ENCODE results near the gene ELF1. TPM values are rescaled to one million over a fixed set of nuclear protein-coding genes. Genes with fewer than 3 reads are reported as not detected.
A peak's percentile ranks its signal among the peaks of the same experiment; 100 is the strongest.
"Not testable (repeated sequence)": the region's sequence is repeated elsewhere in the genome, so short reads cannot be mapped to it uniquely, and the experiment has no call there.

ELF1 gene
- polyA plus RNA-seq, 4 donors: 48.2 to 58.5 (median 53.3) TPM

DNA sequence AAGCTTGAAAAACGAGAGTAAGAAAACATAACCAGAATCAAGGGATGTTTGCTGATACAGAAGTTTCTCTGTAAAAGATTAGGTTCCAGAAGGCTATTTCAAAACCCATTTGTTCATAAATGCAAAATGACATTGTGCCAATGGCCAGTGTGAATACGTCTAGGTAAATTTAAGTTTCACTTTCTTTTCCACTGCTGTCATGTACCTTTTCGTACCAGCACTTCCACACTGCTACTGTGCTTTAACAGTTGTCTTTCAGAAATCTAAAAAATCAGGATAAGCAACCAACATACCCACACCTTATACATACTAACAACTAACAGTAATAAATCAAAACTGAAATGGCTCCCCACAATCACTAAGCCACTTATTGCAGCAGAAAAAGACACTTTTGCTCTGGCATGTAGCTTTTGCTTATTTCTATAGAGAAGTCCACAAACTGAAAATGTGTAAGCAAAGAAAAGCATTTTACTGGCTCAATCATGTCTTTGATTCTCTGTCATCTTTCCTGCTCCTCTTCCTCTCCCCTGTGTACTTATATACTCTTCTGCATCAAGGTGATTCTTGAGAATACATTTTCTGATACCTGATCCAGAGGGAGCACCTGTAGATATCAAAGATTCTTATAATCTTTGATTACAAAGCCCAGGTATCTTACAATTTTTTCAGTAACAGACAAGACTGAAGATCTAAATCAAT is 34.3 kb downstream of the ELF1 start:
- no peak for DNase-seq (ENCODE audit: low read depth in 4 of 4, low spot score in 3 of 4)

- DNase-seq (ENCODE audit: low read depth in 4 of 4, low spot score in 3 of 4): no peak
These were observed 35.1 kb downstream of the ELF1 start for GRCh38 chr13:40983725-40984667.

- no peak for DNase-seq (ENCODE audit: low read depth in 4 of 4, low spot score in 3 of 4)
These were observed 35.9 kb downstream of the ELF1 start for GRCh38 chr13:40983259-40983658.

- DNase-seq (ENCODE audit: low read depth in 4 of 4, low spot score in 3 of 4): no peak
These were observed 36.3 kb downstream of the ELF1 start for GRCh38 chr13:40982772-40983171.

DNA sequence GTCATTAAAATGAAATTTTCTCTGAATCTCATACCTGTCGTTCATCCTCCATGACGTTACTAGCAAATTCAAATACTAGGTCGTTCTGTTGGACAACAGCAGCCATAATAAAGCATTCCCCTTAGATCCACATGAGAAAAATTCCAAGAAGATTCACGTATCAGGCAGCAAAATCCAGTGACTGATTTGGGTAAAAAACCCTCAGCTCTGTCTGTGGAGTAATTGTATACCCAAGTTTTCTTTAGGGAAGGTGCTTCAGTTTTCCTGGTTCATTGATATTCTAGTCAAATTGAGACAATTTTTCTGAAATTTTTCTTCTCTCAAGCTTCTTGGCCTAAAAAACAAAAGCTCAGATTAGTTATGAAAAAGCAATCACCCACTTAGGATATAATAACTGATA is 37.2 kb downstream of the ELF1 start:
- DNase-seq (ENCODE audit: low read depth in 4 of 4, low spot score in 3 of 4): no peak

DNA sequence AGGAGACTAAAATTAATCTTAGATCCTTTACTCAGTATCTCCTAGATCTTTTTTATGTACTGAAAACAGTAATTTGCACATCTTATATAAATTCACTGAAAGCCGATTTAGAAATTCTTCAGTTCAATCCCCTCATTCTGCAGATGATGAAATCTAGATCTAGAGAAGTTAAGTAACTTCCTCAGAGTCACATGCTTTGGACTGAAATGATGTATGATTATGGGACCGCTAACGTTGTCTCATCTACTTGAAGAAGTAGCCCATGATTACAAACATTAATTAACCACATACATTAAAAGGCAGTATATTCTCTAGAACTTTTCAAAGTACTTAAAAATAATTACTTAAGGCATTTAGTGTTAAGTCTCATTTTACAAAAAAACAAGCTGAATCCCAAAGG is 37.8 kb downstream of the ELF1 start:
- no peak for DNase-seq (ENCODE audit: low read depth in 4 of 4, low spot score in 3 of 4)

DNA sequence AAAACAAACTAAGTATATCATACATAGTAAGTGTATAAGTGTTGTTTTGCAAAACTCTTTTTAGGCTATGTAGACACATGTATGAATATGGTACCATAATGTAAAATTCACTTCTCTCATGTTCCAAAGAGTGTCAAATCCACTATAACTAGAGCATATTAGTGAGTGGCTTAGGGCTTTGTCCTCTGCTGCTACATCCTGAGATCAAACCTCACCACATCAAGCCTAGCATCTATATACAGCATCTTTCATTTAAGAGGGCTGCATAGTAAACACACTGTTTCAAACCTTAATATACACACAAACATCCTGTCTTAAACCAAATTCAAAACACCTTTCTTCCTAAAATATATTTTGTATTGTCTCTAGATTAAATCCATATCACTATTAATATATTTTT is 38.7 kb downstream of the ELF1 start:
- DNase-seq (ENCODE audit: low read depth in 4 of 4, low spot score in 3 of 4): no peak

GRCh38 chr13:40979232-40979631 is 39.9 kb downstream of the ELF1 start:
- DNase-seq (ENCODE audit: low read depth in 4 of 4, low spot score in 3 of 4): no peak

DNA sequence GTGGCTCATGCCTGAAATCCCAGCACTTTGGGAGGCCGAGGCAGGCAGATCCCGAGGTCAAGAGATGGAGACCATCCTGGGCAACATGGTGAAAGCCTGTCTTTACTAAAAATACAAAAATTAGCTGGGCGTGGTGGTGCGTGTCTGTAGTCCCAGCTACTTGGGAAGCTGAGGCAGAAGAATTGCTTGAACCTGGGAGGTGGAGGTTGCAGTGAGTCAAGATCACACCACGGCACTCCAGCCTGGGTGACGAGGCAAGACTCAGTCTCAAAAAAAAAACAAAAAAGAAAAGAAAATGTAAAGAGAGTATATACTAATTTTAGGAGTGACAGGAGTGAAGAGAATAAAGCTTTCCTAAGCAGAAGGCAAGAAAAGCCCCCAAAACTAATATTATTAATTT is 41.0 kb downstream of the ELF1 start:
- DNase-seq (ENCODE audit: low read depth in 4 of 4, low spot score in 3 of 4): not testable (repeated sequence)

- DNase-seq (ENCODE audit: low read depth in 4 of 4, low spot score in 3 of 4): no peak
These were observed 43.7 kb downstream of the ELF1 start for GRCh38 chr13:40975441-40975840.

GRCh38 chr13:40974460-40975407 is 44.4 kb downstream of the ELF1 start:
- peak in 1 of 4 donors; percentile 33 for DNase-seq (ENCODE audit: low read depth in 4 of 4, low spot score in 3 of 4)

DNA sequence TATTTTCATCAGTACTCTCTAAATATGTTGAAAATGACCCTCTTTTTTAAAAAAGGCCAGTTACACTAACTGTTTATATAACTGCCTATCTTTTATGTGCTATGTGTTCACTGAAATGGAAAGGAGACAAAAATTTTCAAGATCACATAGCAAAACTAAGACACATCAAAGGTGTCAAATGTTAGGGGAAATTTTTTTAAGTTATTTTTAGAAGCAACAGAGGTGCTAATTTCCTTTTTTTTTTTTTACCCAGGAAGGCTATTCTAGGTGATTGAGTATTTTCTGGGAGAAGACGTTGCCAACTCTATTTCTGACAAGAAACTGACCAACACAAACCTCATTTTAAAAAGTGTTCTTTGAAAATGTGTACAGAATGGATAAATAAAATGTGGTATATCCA is 45.7 kb downstream of the ELF1 start:
- DNase-seq (ENCODE audit: low read depth in 4 of 4, low spot score in 3 of 4): no peak

DNA sequence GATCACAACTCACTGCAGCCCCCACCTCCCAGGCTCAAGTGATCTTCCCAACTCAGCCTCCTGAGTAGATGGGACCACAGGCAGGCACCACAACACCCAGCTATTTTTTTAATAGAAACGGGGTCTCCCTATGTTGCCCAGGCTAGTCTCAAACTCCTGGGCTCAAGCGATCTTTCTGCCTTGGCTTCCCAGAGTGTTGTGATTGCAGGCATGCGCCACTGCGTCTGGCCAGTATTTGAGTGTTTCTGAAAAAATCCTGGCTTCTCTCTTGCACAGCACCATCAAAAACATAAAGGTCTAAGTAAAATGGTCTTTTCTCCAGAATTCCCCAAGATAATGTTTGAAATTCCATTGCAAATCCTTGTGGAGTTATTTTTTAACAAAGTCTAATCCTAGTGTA is 47.8 kb downstream of the ELF1 start:
- no peak for DNase-seq (ENCODE audit: low read depth in 4 of 4, low spot score in 3 of 4)

DNA sequence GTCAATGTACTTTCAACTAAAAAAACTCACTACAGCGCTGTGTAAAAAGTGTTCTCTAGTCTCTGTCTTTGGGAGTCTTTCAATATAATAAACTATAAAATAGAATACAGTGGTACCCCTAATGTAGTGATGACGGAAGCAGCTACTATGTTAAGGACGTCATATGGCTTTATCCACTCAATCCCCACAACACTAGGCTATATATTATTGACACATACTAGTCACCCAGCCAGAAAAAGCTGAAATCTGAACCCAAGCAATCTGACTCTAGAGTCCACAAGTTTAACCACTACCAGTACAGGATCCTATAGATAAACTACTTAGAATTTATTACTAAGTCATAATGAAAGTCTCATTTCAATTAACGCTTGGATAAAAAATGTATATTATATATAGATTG is 48.3 kb downstream of the ELF1 start:
- no peak for DNase-seq (ENCODE audit: low read depth in 4 of 4, low spot score in 3 of 4)

GRCh38 chr13:40969169-40969901 is 49.8 kb downstream of the ELF1 start:
- no peak for DNase-seq (ENCODE audit: low read depth in 4 of 4, low spot score in 3 of 4)

GRCh38 chr13:40968416-40969000 is 50.6 kb downstream of the ELF1 start:
- no peak for DNase-seq (ENCODE audit: low read depth in 4 of 4, low spot score in 3 of 4)

DNA sequence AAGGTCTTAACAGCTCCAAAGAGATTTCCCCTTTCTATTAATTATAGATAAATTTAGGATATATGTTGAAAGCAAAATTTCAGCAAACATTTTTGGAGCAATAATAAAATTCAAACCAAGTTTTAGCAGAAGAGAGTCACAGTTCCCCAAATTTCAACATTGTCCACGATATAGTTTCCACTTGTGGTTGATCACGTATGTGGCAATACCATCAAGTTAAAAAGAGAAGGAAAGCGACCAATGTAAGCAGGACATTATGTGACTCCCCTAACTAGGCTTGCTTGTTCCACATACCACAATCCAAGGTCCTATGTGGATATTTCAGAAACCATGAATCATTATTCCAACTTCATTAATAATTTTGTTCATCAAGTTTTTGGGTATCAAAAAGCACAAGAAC is 52.8 kb downstream of the ELF1 start:
- no peak for DNase-seq (ENCODE audit: low read depth in 4 of 4, low spot score in 3 of 4)

DNA sequence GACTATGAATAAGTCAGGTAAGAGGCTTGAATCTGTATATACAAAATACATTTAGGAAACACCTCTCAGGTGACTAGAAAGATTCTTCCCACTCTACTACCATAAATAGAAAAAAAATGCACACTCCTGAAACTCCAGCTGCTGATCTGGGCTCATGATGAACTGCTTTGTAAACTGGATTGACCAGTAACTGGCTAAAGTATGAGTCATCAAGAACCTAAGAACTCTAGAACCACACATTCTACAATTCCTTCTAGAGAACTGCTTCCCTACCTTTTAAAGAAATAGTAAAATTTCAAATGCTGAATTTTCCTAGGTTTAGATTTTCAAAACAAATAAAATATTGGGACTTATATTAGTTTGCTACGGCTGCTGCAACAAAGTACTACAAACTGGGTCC is 55.2 kb downstream of the ELF1 start:
- no peak for DNase-seq (ENCODE audit: low read depth in 4 of 4, low spot score in 3 of 4)

DNA sequence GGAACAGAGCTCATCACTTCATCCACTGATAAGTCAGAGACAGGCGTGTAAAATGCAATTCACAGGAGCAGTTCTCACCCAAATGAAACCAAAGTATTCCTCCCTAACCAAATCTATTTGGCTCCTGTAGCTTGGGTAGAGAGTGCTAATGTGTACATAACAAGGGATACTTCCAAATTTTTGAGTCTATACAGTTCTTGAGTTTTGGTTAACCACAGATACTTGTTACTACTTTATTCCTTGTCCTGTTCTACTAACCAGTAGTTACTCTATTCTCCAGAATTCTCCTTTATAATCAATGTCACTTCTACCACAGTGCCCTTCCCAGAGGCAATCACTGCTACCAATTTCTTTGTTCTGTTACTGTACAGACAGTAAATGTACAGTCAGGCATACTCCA is 57.3 kb downstream of the ELF1 start:
- DNase-seq (ENCODE audit: low read depth in 4 of 4, low spot score in 3 of 4): no peak

GRCh38 chr13:40961214-40961613 is 57.9 kb downstream of the ELF1 start:
- no peak for DNase-seq (ENCODE audit: low read depth in 4 of 4, low spot score in 3 of 4)

Measured in right renal pelvis (tissue), 4 donors.